A673 (cell line): Measurements from ENCODE around the gene RXRA. TPM values are rescaled to one million over a fixed set of nuclear protein-coding genes. Genes with fewer than 3 reads are reported as not detected.
A peak's percentile ranks its signal among the peaks of the same experiment; 100 is the strongest.

ENCODE experiments used
- BruUV-seq: library from RNA; stranded (reverse); fragments of 400-500 nt; replicated peaks from 2 replicates; lab custom pipeline; 2021; lab: Mats Ljungman, UMichigan
- CTCF ChIA-PET: fragments of 300-600 bp; sonication (Branson Sonifier 250); formaldehyde crosslinking; loops from one replicate; lab custom pipeline; 2022; ENCODE audit warnings: antibody characterized with exemption; lab: Charles Lee
- POLR2A ChIA-PET: fragments of 300-600 bp; sonication (Branson Sonifier 250); formaldehyde crosslinking; loops from one replicate; lab custom pipeline; 2022; ENCODE audit warnings: antibody characterized with exemption; ENCODE audit not compliant: low non-redundant PET; lab: Charles Lee
- DNase-seq: peaks from one replicate; pipeline ENCODE4 v3.0.0-alpha.2; 2015; ENCODE audit warnings: low spot score
- H3K27ac ChIP-seq: fragments of 200-600 bp; sonication (generic); 2 replicates; pipeline ENCODE4 v1.5.1; 2016; ENCODE audit warnings: mixed run types, low read depth, mild to moderate bottlenecking, mixed read lengths, antibody characterized with exemption, low read length; ENCODE audit not compliant: poor library complexity, severe bottlenecking
- H3K27me3 ChIP-seq: fragments of 200-600 bp; sonication (generic); replicated peaks from 2 replicates; pipeline ENCODE4 v1.6.1; 2017; ENCODE audit warnings: mixed run types, low read depth, mild to moderate bottlenecking, mixed read lengths, antibody characterized with exemption, low read length; ENCODE audit not compliant: insufficient read depth, poor library complexity
- H3K36me3 ChIP-seq: fragments of 200-600 bp; sonication (generic); 2 replicates; pipeline ENCODE4 v1.6.1; 2016; ENCODE audit warnings: mixed run types, mild to moderate bottlenecking, mixed read lengths, antibody characterized with exemption, low read length; ENCODE audit not compliant: insufficient read depth, poor library complexity, severe bottlenecking
- H3K4me1 ChIP-seq: fragments of 200-600 bp; sonication (generic); 2 replicates; pipeline ENCODE4 v1.6.1; 2017; ENCODE audit warnings: mixed run types, mild to moderate bottlenecking, mixed read lengths, antibody characterized with exemption, low read length; ENCODE audit not compliant: insufficient read depth, poor library complexity, severe bottlenecking
- H3K4me3 ChIP-seq: fragments of 200-600 bp; sonication (generic); 2 replicates; pipeline ENCODE4 v1.5.1; 2016; ENCODE audit warnings: low read depth, mixed run types, mild to moderate bottlenecking, mixed read lengths, low read length; ENCODE audit not compliant: poor library complexity, severe bottlenecking
- H3K9me3 ChIP-seq: fragments of 200-600 bp; sonication (generic); 2 replicates; pipeline ENCODE4 v1.6.1; 2016; ENCODE audit warnings: mixed run types, low read depth, mild to moderate bottlenecking, mixed read lengths, antibody characterized with exemption, low read length; ENCODE audit not compliant: poor library complexity, severe bottlenecking
- CTCF ChIP-seq: fragments of 300-800, 200-600 bp; sonication (generic); conservative IDR thresholded peaks from 2 replicates; pipeline ENCODE4 v1.5.1; 2017; ENCODE audit warnings: low read depth, mild to moderate bottlenecking, antibody characterized with exemption, low read length, moderate library complexity, mixed read lengths
- EZH2 ChIP-seq: fragments of 200-600 bp; sonication (generic); IDR thresholded peaks from 2 replicates; pipeline ENCODE4 v1.6.1; 2017; ENCODE audit warnings: borderline replicate concordance, low read depth, mild to moderate bottlenecking, mixed read lengths, antibody characterized with exemption, low read length; ENCODE audit not compliant: poor library complexity, severe bottlenecking
- intact Hi-C: fragments of 100-400 bp; cut with micrococcal nuclease; formaldehyde crosslinking; loops from one replicate; pipeline ENCODE4 v1.10.0; 2022; ENCODE audit not compliant: unreplicated experiment
- total RNA-seq: library from RNA; stranded (reverse); gene quantifications from 2 replicates; pipeline ENCODE4 v1.2.3, GENCODE V29; 2021

RXRA gene
- total RNA-seq, 1 experiment from 2014 or later = 54.1 TPM

GRCh38 chr9:134405527-134405926, 79.3 kb downstream of the RXRA start:
- no peak for TF ChIP-seq EZH2
- no peak for TF ChIP-seq CTCF
- H3K27ac ChIP-seq = peak overlapping the region; percentile 90

GRCh38 chr9:134406366-134407120, 80.3 kb downstream of the RXRA start:
- no peaks in the 10 kb centered on the region for H3K27me3 ChIP-seq
- H3K9me3 ChIP-seq = no peaks in the 10 kb centered on the region
- H3K4me1 ChIP-seq = peaks cover 60% of the 10 kb centered on the region
- peak overlapping the region; percentile 90 for H3K27ac ChIP-seq
- BruUV-seq = TSS peak; percentile 74
- intact Hi-C loops = loop anchor here (5.0 kb wide), 1 partner anchor 39 kb away; no protein-coding TSS in a partner anchor
- TF ChIP-seq EZH2 (no peak), CTCF (no peak)
- peak; percentile 60 for DNase-seq
- H3K36me3 ChIP-seq = no peaks in the 10 kb centered on the region
- peak overlapping the region; percentile 25 for H3K4me3 ChIP-seq
- POLR2A ChIA-PET = interaction anchor here (0.6 to 0.7 kb wide), 2 partner anchors 27 to 62 kb away, joined by 3 to 8 read pairs; no protein-coding TSS in a partner anchor
- CTCF ChIA-PET = no interaction called here

More at GRCh38 chr9:134405527-134405926, 79.3 kb downstream of the RXRA start:
- Histone ChIP-seq H3K4me1 (peaks cover 58% of the 10 kb centered on the region), H3K4me3 (no peak overlapping the region), H3K36me3 (no peaks in the 10 kb centered on the region), H3K27me3 (no peaks in the 10 kb centered on the region), H3K9me3 (no peaks in the 10 kb centered on the region)
- CTCF ChIA-PET = no interaction called here
- DNase-seq = no peak
- POLR2A ChIA-PET = interaction anchor here (0.7 kb wide), 1 partner anchor 61 kb away, joined by 8 read pairs; no protein-coding TSS in a partner anchor
- no TSS peak for BruUV-seq
- intact Hi-C loops = loop anchor here (5.0 kb wide), 1 partner anchor 38 kb away; no protein-coding TSS in a partner anchor

GRCh38 chr9:134407121-134407779, 81.0 kb downstream of the RXRA start:
- ChIA-PET POLR2A (no interaction called here), CTCF (interaction anchor here (0.6 kb wide), 1 partner anchor 412 kb away, joined by 7 read pairs; no protein-coding TSS in a partner anchor)
- intact Hi-C loops = loop anchor here (5.0 kb wide), 1 partner anchor 40 kb away; no protein-coding TSS in a partner anchor
- Histone ChIP-seq H3K4me1 (peaks cover 67% of the 10 kb centered on the region), H3K27me3 (no peaks in the 10 kb centered on the region), H3K9me3 (no peaks in the 10 kb centered on the region), H3K36me3 (no peaks in the 10 kb centered on the region), H3K27ac (peak overlapping the region; percentile 90), H3K4me3 (peak overlapping the region; percentile 25)
- TF ChIP-seq EZH2 = no peak
- no peak for TF ChIP-seq CTCF
- DNase-seq = peak; percentile 92
- TSS peak; percentile 36 for BruUV-seq
